DMS153 treated with DMSO at 0.1 percent for 48 hours (cell line): ENCODE results near the gene SMARCC1.

ENCODE experiments used
- DNase-seq: peaks from one replicate; lab custom pipeline; 2025; ENCODE audit not compliant: unreplicated experiment; lab: John Stamatoyannopoulos, UW

Gene SMARCC1

DNA sequence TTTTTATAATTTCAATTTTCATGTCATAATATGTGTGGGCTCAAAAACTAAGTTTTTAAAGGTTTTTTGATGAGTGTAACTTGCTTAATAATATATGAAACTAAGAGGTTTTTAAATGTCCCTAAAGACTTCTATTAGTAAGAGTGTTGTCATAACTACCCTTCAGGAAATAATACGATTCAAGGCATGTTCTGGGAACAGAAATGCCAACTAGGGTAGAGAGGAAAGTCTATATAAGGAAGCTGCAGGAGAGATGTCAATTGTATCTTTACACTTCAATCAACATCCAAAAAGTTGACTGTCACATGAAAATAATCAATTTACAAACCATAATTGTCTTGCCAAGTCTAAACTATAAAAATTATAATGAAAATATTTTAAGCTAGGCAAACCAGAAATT is 76.3 kb downstream of the SMARCC1 start:
- DNase-seq, result no peak

DNA sequence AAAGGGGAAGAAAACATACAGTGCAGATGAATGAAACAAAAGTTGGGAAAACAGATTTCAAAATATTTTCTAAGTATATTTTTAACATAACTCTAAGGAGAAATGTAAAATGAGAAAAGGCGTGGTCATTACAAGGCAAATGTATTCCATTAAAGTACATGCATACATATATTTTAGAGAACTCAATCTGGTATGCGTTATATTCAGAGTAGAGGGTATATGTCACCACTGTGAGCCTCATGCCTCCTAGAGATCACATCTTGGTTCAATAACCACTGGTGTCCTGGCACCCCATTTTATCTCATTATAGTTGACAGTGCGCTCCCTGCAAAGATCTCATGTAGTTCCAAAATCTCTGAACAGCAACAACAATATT is 77.5 kb downstream of the SMARCC1 start:
- no peak for DNase-seq

DNA sequence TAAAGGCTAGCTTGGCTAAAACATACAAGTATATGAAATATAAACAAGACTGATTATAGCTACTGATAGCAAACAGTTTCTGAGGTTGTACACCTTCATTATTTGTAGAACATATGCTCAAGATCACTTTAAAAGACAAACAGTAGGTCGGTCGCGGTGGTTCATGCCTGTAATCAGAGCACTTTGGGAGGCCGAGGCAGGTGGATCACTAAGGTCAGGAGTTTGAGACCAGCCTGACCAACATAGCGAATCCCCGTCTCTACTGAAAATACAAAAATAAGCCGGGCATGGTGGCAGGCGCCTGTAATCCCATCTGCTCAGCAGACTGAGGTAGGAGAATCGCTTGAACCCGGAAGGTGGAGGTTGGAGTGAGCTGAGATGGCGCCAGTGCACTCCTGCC is 80.3 kb downstream of the SMARCC1 start:
- DNase-seq, result no peak

GRCh38 chr3:47692158-47692557 is 89.5 kb downstream of the SMARCC1 start:
- DNase-seq, result no peak

DNA sequence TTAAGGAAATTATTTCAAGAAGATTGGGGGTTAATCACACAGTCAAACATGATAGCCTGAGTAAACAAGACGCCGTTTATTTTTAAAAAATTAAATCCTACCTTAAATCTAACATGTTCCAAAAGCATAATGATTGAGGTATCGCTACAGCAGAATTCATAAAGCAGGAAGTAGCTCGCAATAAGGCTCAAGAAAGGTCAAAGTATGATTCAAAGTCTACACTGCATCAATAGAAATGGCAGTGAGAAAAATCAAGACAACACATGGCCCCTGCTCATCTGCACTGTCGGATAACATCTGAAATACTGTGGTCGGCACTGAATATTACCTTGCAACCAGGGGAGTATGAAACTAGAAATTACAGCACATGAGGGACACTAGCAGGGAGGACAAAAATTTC is 93.2 kb downstream of the SMARCC1 start:
- no peak for DNase-seq

DNA sequence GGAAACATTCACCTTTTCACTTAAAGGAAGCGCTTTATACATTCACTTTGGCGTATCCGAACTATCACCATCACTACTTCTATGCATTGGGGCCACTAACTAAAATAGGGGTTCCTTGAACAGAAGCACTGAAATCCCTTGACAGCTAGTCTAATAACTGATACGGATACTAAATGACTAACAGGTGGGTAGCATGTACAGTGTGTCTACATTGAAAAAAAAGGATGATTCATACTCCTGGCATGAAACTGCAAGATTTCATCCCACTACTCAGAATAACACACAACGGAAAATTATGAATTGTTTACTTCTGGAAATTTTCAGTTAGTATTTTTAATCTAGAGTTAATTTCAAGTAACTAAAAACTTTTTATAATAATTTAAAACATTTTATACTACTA is 96.7 kb downstream of the SMARCC1 start:
- DNase-seq, result no peak

DNA sequence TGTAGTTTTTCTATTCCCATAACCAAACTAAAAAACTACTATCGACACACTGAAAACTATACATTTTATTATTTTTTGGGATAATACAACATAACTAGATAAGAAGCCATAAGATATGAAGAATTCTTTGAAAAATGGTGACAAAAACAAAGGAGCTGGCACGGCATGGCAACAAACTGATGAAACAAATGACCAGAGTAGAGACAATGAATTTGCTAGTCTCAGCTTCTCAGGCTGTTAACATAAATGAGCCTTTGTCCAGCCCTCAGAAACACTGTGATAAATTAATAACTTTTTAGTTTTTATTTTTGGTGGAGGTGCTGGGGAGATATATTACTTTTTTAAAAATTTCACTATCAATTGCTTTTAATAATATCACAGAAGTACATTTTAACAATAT is 100.7 kb downstream of the SMARCC1 start:
- no peak for DNase-seq

GRCh38 chr3:47678446-47679338 is 103.0 kb downstream of the SMARCC1 start:
- DNase-seq, result no peak

- DNase-seq, result no peak
Observed at GRCh38 chr3:47669026-47669749, 112.5 kb downstream of the SMARCC1 start.

- DNase-seq, result no peak
Observed at GRCh38 chr3:47666118-47666517, 115.6 kb downstream of the SMARCC1 start.

DNA sequence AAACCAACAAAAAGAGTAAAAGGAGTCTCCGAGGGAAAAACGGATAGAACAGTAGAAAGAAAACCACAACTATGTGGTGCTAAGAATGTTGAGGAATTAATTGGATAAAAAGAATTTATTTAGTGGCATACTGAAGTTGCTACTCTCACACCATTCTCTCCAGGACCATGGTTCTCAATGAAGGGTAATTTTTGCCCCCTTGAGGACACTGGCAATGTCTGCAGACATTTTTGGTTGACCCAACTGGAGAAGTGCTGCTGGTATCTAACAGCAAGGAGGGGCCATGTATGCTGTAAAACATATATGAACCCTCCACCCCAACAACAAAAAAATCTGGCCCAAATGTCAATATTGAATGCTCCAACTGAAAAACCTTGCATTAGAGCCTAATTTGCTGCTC is 117.2 kb downstream of the SMARCC1 start:
- no peak for DNase-seq

- no peak for DNase-seq
Observed at GRCh38 chr3:47663630-47664240, 118.0 kb downstream of the SMARCC1 start.

DNA sequence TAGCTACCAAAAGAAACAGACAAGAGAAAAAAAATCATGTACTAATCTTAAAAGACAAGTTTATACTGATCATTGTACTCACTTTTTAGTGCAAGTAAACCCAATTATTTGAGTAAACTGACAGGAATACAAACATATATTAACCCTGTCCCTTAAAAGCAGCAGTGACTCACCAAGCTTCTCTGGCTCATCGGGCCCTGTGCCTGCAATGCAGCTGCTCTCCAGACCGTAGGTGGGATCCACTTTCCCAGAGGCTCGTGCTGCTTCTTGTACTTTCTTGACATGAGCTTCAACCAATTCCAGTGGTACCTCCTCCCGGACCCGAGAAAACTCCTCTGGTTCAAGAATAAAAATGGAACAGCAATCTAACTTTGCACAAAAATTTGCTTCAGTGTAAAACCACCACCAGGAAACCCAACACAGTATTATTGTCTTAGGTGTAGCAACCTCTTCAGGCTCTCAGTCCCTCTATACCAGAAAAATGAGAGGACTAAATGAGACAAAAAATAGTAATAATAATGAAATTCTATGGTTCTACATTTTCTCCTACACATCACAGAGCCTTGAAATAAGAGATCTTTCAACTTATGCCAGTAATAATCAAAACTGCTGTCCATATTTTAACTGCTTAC is 120.5 kb downstream of the SMARCC1 start:
- no peak for DNase-seq

- DNase-seq, result no peak
Observed at GRCh38 chr3:47658444-47658843, 123.2 kb downstream of the SMARCC1 start.

DNA sequence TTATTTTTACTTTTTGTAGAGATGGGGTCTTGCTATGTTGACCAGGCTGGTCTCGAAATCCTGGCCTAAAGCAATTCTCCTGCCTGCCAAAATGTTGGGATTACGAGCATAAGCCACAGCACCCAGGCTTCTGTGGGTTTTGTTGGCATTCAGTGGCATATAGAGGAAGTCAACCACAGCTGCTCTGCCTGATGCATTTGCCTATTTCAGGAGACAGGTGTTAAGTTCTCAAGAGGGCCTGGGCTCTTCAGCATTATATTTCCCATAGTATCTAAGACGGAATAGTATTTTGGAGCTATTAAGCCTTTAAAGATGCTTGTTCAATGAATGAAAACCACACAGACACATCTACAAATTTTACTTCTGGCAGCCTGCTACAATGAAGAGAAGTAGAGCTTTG is 129.6 kb downstream of the SMARCC1 start:
- DNase-seq, result no peak

GRCh38 chr3:47650294-47650693 is 131.4 kb downstream of the SMARCC1 start:
- no peak for DNase-seq

DNA sequence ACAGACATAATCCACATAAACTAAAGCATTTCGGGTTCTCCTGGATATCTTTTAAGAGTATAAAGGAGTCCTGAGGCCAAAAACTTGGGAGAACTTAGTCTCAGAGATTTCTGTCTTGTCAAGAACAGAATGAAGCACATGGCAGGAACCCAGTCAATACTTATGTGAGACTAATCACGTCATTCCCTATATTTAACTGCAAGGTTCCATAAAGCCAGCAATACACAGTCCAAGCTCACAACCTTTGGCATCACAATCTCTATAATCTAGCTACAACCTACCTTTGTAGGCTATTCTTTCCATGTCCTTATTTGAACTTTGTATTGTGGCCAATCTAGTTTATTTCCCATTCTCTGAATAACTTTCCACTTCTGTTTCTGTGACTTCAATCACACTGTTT is 134.1 kb downstream of the SMARCC1 start:
- DNase-seq, result no peak

DNA sequence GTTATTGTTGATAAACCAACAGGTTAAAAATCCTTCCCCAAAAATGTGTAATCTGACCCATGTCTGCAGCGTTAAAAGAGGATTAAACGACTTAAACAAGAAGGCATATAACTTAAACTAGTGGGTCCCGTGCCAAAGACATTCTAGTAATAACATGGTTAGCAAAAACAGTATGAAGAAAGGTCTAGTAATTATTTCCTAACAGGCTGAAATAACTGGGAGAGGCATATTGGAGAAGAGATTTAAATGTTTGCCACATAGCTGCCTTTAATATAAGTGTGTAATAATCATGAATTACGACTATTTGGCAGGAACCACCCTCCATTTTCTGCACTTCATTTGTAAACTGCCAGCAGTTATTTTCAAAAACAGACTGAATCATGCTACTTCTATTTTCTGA is 135.3 kb downstream of the SMARCC1 start:
- no peak for DNase-seq

DNA sequence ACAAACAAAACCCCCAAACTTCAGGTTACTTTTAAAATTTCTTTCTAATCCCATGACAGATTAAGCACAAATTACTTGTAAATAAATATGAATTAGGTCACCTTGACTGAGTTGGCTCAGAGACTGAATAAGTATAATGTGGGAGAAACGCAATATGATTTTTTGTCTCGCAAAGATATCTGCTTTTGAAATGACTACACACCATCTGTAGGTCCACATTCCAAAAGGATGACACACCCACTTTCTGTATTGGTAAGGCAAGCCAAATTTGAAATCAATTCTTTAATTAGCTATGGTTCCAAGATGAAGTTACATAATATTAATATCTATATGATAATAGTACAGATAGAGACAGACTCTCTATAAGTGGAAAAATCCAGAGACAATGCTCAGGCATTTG is 136.1 kb downstream of the SMARCC1 start:
- no peak for DNase-seq

GRCh38 chr3:47643092-47643491 is 138.6 kb downstream of the SMARCC1 start:
- no peak for DNase-seq

DNA sequence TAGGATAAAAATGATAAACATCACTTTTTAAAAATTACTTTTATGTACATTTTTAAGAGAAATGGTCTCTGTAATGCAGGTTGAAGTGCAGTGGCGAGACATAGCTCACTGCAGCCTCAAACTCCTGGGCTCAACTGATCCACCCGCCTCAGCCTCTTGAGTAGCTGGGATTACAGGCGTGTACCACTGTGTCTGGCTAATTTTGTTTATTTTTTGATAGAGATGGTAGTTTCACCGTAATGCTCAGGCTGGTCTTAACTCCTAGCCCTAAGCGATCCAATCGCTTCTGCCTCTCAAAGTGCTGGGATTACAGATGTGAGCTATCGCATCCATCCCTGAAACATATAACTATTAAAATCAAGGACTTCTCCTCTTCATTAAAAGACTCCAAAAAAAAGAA is 140.0 kb downstream of the SMARCC1 start:
- no peak for DNase-seq

GRCh38 chr3:47636921-47637320 is 144.8 kb downstream of the SMARCC1 start:
- DNase-seq, result no peak
